HEK293T (cell line): ENCODE data around the gene KIT.

Source experiments
- ELF4 ChIP-seq: fragments of 450-650 bp; IDR thresholded peaks from 2 replicates; pipeline ENCODE4 v1.6.1; 2017; ENCODE audit warnings: antibody characterized with exemption
- SP1 ChIP-seq: fragments of 450-650 bp; IDR thresholded peaks from 2 replicates; pipeline ENCODE4 v1.6.1; 2017

DNA sequence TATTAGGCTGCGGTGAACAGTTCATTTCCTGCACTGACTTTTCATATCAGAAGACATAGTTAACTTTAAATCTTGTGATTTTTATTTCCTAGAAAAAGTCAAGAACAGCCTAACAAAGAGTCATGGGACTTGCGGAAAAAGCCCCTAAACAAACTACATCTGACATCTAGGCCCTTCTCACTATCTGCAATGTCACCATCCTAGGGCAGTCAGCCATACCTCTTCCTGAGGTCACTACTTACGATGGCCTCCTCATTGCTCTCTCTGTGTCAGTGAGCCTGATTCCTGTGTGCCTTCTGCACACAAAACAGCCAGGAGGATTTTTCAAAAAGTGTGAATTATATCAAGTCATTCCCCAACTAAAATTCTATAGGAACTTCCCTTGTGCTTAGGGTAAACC is 22.4 kb upstream of the KIT start:
- TF ChIP-seq ELF4 = no peak
- TF ChIP-seq SP1 = no peak
